ENCODE results near the gene DDB1. TPM values are rescaled to one million over a fixed set of nuclear protein-coding genes. Genes with fewer than 3 reads are reported as not detected.

DDB1 gene
- total and polyA plus RNA-seq, 9 of the 15 experiments (the other 6 are each of a cell fraction or from before 2014, with no cell fraction given): 172 to 361 (median 266) TPM

DNA sequence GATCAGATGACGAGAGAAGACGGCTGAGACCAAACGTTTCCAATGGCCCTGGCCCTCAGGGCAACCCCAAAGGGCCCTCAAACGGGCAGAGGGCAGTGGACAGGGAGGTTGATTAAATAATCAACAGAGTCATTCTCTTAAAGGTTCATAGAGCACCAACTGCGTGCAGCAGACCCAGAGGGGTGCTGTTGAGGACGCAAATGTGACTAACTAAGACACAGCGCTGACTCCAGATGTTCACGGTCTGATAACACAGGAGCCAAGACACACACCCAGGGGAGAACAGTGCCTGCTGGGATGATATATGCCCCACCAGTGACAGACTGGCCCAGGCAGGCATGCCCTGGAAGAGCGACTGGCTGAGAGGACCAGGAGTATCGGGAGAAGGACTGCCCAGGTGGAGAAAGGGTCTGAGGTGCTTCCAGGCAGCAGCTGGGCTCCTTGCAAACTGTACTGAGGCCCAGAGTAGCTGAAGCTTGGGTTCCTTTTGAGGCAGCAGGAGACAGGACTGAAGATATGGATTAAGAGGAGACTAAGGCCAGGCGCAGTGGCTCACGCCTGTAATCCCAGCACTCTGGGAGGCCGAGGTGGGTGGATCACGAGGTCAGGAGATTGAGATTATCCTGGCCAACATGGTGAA lies 45.4 kb downstream of the DDB1 start (continued):
- TF ChIP-seq, protein P1, sequence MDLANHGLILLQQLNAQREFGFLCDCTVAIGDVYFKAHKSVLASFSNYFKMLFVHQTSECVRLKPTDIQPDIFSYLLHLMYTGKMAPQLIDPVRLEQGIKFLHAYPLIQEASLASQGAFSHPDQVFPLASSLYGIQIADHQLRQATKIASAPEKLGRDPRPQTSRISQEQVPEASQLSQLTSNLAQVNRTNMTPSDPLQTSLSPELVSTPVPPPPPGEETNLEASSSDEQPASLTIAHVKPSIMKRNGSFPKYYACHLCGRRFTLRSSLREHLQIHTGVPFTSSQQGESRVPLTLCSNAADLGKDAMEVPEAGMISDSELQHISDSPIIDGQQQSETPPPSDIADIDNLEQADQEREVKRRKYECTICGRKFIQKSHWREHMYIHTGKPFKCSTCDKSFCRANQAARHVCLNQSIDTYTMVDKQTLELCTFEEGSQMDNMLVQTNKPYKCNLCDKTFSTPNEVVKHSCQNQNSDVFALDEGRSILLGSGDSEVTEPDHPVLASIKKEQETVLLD (IDR thresholded peaks at IDR 0.05): peak; percentile 76
- TF ChIP-seq XRCC5 (IDR thresholded peaks at IDR 0.05; ENCODE audit: low read depth, low read length) (0 out of 2 replicates have a peak, but pooled peaks have one; percentile 20), ZBTB7A (IDR thresholded peaks at IDR 0.05; ENCODE audit: borderline replicate concordance, control insufficient read depth, low read depth, low read length) (peak; percentile 73; the same call in 1 of the 2 replicates), CXXC5 (CRISPR knock-in tag; IDR thresholded peaks at IDR 0.05) (peak; percentile 93), HLTF (IDR thresholded peaks at IDR 0.05) (peak; percentile 51; the same call in 1 of the 2 replicates), TBP (optimal IDR thresholded peaks at IDR 0.05; ENCODE audit: low read depth, low read length) (peak; percentile 48), KHSRP (IDR thresholded peaks at IDR 0.05) (no peak), TAF9B (IDR thresholded peaks at IDR 0.05; ENCODE audit: partially characterized antibody) (no peak), GATA2 (CRISPR knock-in tag; IDR thresholded peaks at IDR 0.05) (peak; percentile 95), TAF1 (IDR thresholded peaks at IDR 0.05; ENCODE audit: control insufficient read depth, extremely low read depth, insufficient read depth, low read length, severe bottlenecking) (peak; percentile 54), NFYB (IDR thresholded peaks at IDR 0.05; ENCODE audit: extremely low read depth, insufficient read length) (no peak), ATF7 (IDR thresholded peaks at IDR 0.05) (peak; percentile 74; the same call in 1 of the 2 replicates), FOXA3 (CRISPR knock-in tag; conservative IDR thresholded peaks at IDR 0.05 in 1 of 2, IDR thresholded peaks at IDR 0.05 in 1 of 2) (no peak), GATAD2B (IDR thresholded peaks at IDR 0.05; ENCODE audit: borderline replicate concordance) (0 out of 2 replicates have a peak, but pooled peaks have one; percentile 59), TCF3 (CRISPR knock-in tag; IDR thresholded peaks at IDR 0.05) (peak; percentile 98), ETV5 (CRISPR knock-in tag; IDR thresholded peaks at IDR 0.05; ENCODE audit: low read depth) (peak; percentile 55; the same call in 1 of the 2 replicates), RBFOX2 (IDR thresholded peaks at IDR 0.05; ENCODE audit: low read depth, low read length) (peak; percentile 45)
- TF ChIP-seq, protein P2, sequence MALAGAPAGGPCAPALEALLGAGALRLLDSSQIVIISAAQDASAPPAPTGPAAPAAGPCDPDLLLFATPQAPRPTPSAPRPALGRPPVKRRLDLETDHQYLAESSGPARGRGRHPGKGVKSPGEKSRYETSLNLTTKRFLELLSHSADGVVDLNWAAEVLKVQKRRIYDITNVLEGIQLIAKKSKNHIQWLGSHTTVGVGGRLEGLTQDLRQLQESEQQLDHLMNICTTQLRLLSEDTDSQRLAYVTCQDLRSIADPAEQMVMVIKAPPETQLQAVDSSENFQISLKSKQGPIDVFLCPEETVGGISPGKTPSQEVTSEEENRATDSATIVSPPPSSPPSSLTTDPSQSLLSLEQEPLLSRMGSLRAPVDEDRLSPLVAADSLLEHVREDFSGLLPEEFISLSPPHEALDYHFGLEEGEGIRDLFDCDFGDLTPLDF (CRISPR knock-in tag; IDR thresholded peaks at IDR 0.05): 0 out of 2 replicates have a peak, but pooled peaks have one; percentile 37
- TF ChIP-seq, protein P3, sequence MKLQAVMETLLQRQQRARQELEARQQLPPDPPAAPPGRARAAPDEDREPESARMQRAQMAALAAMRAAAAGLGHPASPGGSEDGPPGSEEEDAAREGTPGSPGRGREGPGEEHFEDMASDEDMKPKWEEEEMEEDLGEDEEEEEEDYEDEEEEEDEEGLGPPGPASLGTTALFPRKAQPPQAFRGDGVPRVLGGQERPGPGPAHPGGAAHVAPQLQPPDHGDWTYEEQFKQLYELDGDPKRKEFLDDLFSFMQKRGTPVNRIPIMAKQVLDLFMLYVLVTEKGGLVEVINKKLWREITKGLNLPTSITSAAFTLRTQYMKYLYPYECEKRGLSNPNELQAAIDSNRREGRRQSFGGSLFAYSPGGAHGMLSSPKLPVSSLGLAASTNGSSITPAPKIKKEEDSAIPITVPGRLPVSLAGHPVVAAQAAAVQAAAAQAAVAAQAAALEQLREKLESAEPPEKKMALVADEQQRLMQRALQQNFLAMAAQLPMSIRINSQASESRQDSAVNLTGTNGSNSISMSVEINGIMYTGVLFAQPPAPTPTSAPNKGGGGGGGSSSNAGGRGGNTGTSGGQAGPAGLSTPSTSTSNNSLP (IDR thresholded peaks at IDR 0.05; ENCODE audit: borderline replicate concordance, low read depth, low read length): peak; percentile 83; the same call in 1 of the 2 replicates
- TF ChIP-seq, protein P4, sequence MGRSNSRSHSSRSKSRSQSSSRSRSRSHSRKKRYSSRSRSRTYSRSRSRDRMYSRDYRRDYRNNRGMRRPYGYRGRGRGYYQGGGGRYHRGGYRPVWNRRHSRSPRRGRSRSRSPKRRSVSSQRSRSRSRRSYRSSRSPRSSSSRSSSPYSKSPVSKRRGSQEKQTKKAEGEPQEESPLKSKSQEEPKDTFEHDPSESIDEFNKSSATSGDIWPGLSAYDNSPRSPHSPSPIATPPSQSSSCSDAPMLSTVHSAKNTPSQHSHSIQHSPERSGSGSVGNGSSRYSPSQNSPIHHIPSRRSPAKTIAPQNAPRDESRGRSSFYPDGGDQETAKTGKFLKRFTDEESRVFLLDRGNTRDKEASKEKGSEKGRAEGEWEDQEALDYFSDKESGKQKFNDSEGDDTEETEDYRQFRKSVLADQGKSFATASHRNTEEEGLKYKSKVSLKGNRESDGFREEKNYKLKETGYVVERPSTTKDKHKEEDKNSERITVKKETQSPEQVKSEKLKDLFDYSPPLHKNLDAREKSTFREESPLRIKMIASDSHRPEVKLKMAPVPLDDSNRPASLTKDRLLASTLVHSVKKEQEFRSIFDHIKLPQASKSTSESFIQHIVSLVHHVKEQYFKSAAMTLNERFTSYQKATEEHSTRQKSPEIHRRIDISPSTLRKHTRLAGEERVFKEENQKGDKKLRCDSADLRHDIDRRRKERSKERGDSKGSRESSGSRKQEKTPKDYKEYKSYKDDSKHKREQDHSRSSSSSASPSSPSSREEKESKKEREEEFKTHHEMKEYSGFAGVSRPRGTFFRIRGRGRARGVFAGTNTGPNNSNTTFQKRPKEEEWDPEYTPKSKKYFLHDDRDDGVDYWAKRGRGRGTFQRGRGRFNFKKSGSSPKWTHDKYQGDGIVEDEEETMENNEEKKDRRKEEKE (IDR thresholded peaks at IDR 0.05; ENCODE audit: borderline replicate concordance in 1 of 2, control insufficient read depth in 1 of 2, low read depth in 2 of 2, low read length in 1 of 2): 0 out of 4 replicates have a peak, but pooled peaks of 1 of the 2 experiments have one; percentile 50
